PFSK-1 (cell line): Measurements from ENCODE around the gene SULT2B1.

Experiments used
- FOXP2 ChIP-seq: optimal IDR thresholded peaks from 2 replicates; pipeline ENCODE3; 2011; ENCODE audit warnings: borderline replicate concordance, control low read depth, inconsistent platforms; ENCODE audit not compliant: insufficient read depth; ENCODE audit errors: extremely low read length, extremely low read depth
- POLR2AphosphoS5 ChIP-seq: IDR thresholded peaks from 2 replicates; pipeline ENCODE4 v1.6.1; 2012; ENCODE audit warnings: low read depth, mild to moderate bottlenecking, control low read depth, low read length, moderate library complexity
- REST ChIP-seq, 2 experiments: IDR thresholded peaks; 2 replicates each; pipeline versions ENCODE4 v1.6.1 to v1.8.0; 2011 to 2012; ENCODE audit warnings: low read depth in 2 of 2, low read length in 2 of 2, control low read depth in 1 of 2, inconsistent platforms in 1 of 2, mild to moderate bottlenecking in 1 of 2, moderate library complexity in 1 of 2; ENCODE audit not compliant: insufficient read depth in 1 of 2
- SIN3A ChIP-seq: IDR thresholded peaks from 2 replicates; pipeline ENCODE4 v1.6.1; 2012; ENCODE audit warnings: mild to moderate bottlenecking, low read length, moderate library complexity, borderline replicate concordance; ENCODE audit not compliant: insufficient read depth
- TAF1 ChIP-seq: IDR thresholded peaks from 2 replicates; pipeline ENCODE4 v1.6.1; 2012; ENCODE audit warnings: low read length, control low read depth, borderline replicate concordance; ENCODE audit not compliant: insufficient read depth

The SULT2B1 gene

GRCh38 chr19:48540110-48540509 lies 11.9 kb upstream of the SULT2B1 start:
- TF ChIP-seq POLR2AphosphoS5 (no peak), TAF1 (no peak), SIN3A (no peak), REST (IDR thresholded peaks at IDR 0.05; ENCODE audit: insufficient read depth in 1 of 2, low read depth in 2 of 2, low read length in 2 of 2) (no peak), FOXP2 (no peak)

- TF ChIP-seq SIN3A (no peak), POLR2AphosphoS5 (no peak), TAF1 (no peak), FOXP2 (no peak), REST (IDR thresholded peaks at IDR 0.05; ENCODE audit: insufficient read depth in 1 of 2, low read depth in 2 of 2, low read length in 2 of 2) (no peak)
Measured at GRCh38 chr19:48541813-48542212, 10.2 kb upstream of the SULT2B1 start.

GRCh38 chr19:48543121-48543710 lies 8.8 kb upstream of the SULT2B1 start:
- TF ChIP-seq TAF1 (peak; percentile 60; the same call in 1 of the 2 replicates), REST (IDR thresholded peaks at IDR 0.05; ENCODE audit: insufficient read depth in 1 of 2, low read depth in 2 of 2, low read length in 2 of 2) (0 out of 4 replicates have a peak, but pooled peaks of 1 of the 2 experiments have one; percentile 17), FOXP2 (peak; percentile 77), SIN3A (peak; percentile 64; the same call in 1 of the 2 replicates), POLR2AphosphoS5 (peak; percentile 24; the same call in 1 of the 2 replicates)

- no peak for TF ChIP-seq POLR2AphosphoS5
- TF ChIP-seq REST (IDR thresholded peaks at IDR 0.05; ENCODE audit: insufficient read depth in 1 of 2, low read depth in 2 of 2, low read length in 2 of 2): no peak
- TF ChIP-seq SIN3A: no peak
- TF ChIP-seq FOXP2: no peak
- TF ChIP-seq TAF1: no peak
Measured at GRCh38 chr19:48544856-48545750, 6.9 kb upstream of the SULT2B1 start.
